GM21526 (cell line): Measurements from ENCODE around the gene HOXD11.

Experiments
- ATAC-seq: cut with Tn5 transposase; IDR thresholded peaks from one replicate; pipeline ENCODE4 v1.9.1; 2021; ENCODE audit warnings: moderate library complexity; ENCODE audit not compliant: unreplicated experiment, low FRiP score

HOXD11 gene

DNA sequence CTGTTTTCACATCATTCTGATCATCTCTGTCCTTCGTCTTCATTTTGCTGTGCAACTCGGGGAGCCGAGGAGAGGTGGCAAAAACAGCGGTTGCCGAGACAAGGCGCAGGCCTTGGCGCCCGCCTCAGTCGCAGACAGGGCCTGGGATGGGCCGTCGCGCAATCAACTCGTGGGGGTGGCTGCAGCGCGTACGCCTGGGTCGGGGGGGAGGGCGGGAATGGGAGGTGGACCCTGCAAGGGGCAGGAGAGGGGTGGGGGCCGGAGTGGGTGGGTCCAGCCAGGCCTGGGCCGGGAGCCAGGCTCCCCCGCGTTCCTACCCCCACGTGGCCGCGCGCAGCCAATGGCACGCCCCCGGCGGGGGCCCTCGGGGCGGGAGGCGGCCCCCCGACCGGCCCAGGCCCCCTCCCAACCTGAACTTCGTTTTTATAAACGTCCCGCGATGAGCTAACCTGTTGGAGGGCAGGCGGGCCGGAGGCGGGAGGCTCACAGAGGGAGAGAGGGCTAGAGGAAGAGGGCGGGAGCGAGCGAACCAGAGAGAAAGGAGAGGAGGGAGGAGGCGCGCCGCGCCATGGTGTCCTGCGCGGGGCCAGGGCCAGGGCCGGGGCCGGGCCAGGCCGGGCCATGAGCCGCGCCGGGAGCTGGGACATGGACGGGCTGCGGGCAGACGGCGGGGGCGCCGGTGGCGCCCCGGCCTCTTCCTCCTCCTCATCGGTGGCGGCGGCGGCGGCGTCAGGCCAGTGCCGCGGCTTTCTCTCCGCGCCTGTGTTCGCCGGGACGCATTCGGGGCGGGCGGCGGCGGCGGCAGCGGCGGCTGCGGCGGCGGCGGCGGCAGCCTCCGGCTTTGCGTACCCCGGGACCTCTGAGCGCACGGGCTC, 14.6 kb upstream of the HOXD11 start, which contains the start of gene HOXD13:
Gene HOXD13, plus strand, starts transcription at position 452 of the 875 bp plus-strand sequence. Its CDS starts 170 bp downstream, at position 622.
- no peak for ATAC-seq

- ATAC-seq, result no peak
These were observed 13.8 kb upstream of the HOXD11 start for GRCh38 chr2:176093145-176093897.

- ATAC-seq, result no peak
These were observed 13.2 kb upstream of the HOXD11 start for GRCh38 chr2:176093898-176094249.

- no peak for ATAC-seq
These were observed 12.7 kb upstream of the HOXD11 start for GRCh38 chr2:176094349-176094748.

- ATAC-seq, result no peak
These were observed 11.7 kb upstream of the HOXD11 start for GRCh38 chr2:176095421-176095820.

- ATAC-seq, result no peak
These were observed 10.7 kb upstream of the HOXD11 start for GRCh38 chr2:176096243-176096985.

GRCh38 chr2:176096986-176097819, 9.9 kb upstream of the HOXD11 start:
- peak; percentile 86 for ATAC-seq

DNA sequence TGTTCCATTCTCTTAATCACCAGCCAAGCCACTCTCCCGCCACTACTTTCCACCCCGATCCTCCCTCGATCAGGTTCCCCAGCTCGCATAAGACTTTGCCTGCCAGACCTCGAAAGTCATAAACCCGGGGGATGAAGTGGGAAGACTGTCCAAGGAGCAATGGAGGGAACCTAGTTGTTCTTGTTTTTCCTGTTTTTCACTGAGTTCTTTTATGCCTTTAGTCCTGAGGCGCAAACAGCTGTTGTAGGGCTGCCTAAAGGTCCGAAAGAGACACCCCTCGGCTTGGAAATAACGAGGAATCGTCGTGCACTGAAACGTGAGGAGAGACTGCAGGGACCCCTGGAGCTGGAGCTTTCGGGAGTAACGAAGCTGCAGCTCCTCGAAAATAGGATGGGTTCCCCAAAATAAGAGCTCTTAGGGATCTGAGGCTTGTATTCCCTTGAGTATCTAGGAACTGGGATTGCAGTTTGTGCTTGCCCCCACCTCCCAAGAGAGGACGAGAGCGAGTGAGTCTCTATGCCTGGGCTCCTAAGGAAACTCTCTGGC, 9.2 kb upstream of the HOXD11 start:
- no peak for ATAC-seq

DNA sequence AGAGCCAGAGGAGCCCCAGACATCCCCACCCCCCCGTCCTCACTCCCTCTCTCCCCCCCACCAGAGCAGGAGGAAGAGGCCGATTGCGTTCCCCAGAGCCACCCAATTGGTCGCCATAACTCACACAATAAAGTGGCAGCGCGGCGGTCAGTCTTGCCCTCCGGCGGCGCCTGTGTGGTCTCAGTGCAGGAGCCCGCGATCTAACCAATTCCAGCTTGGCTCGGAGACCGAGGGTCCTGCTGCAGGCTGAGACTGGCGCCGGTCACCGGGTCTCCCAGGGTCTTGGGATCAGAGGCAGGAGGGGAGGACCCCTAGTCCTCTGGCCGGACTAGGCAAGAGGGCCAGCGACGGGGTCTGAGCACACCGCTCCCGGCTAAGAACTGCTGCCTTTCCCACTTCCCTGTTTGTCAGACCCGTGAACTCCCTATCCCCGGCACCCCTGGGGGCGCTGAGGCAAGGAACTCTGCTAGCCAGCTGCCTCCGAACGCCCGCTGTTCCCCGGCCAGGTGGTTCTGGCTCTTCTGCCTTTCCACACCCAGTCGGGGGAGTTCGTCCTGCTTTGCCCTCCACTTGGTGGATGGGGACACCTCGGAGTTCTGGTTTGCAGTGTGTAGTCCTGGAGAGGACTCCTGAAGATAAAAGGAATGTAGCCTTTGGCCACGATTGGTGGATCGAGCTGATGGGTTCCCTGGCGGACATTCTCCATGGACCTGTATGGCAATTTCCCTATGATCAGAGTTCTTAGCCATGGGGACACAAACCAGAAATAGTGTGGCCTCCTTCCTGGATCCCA, 8.5 kb upstream of the HOXD11 start:
- ATAC-seq, result no peak

- ATAC-seq, result no peak
These were observed 7.8 kb upstream of the HOXD11 start for GRCh38 chr2:176099159-176099727.

GRCh38 chr2:176099728-176100546, 7.1 kb upstream of the HOXD11 start, which contains the start of gene HOXD12:
Gene HOXD12 (plus strand): TSS chr2:176099795. CDS start chr2:176099802, 7 bp downstream.
- ATAC-seq, result no peak

GRCh38 chr2:176100547-176101140, 6.4 kb upstream of the HOXD11 start:
- no peak for ATAC-seq

- ATAC-seq, result no peak
These were observed 5.8 kb upstream of the HOXD11 start for GRCh38 chr2:176101216-176101830.

- no peak for ATAC-seq
These were observed 5.2 kb upstream of the HOXD11 start for GRCh38 chr2:176101842-176102241.

- no peak for ATAC-seq
These were observed 4.7 kb upstream of the HOXD11 start for GRCh38 chr2:176102309-176102866.

DNA sequence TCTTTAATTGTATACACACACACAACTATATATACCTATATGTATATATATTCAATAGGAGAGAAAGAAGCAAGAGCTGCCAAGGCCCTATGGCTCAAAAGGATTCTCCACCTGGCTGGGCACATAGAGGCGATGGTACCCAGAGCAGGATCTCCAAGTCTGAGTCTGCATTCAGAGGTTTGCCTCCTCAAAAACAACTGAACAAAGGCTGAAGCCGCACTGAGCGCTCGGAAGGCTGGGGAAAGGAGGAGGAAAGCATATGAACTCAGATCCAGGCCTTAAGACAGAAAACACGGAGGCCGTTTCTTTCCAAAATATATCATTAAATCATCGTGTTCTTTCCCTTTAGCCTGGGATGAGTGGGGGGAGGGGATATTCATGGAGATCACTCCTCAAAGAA, 3.9 kb upstream of the HOXD11 start:
- no peak for ATAC-seq
